Mesendoderm (in vitro differentiated cells): Measurements from ENCODE around the gene PCK1.

ENCODE experiments used
- DNase-seq: peaks from one replicate; pipeline ENCODE4 v3.0.0; 2013
- H2AK5ac ChIP-seq: 2 replicates; pipeline ENCODE4 v1.6.1; 2013; ENCODE audit warnings: low read length, inconsistent platforms
- H2BK120ac ChIP-seq: 2 replicates; pipeline ENCODE4 v1.6.1; 2013; ENCODE audit warnings: low read depth, mild to moderate bottlenecking, low read length, moderate library complexity, mixed read lengths
- H2BK15ac ChIP-seq: replicated peaks from 2 replicates; pipeline ENCODE4 v1.6.1; 2013; ENCODE audit warnings: low read depth, mild to moderate bottlenecking, moderate library complexity
- H2BK5ac ChIP-seq: 2 replicates; pipeline ENCODE4 v1.6.1; 2013; ENCODE audit warnings: low read length, inconsistent platforms
- H3K18ac ChIP-seq: 2 replicates; pipeline ENCODE4 v1.6.1; 2013; ENCODE audit warnings: mild to moderate bottlenecking, low read length, mixed read lengths
- H3K23ac ChIP-seq: one replicate; pipeline ENCODE4 v1.6.1; 2013; ENCODE audit warnings: low read length
- H3K27ac ChIP-seq: 2 replicates; pipeline ENCODE4 v1.5.1; 2013; ENCODE audit warnings: low read depth, mild to moderate bottlenecking, inconsistent platforms, low read length, moderate library complexity
- H3K27me3 ChIP-seq: 2 replicates; pipeline ENCODE4 v1.6.1; 2013; ENCODE audit warnings: low read length, control low read depth, mild to moderate bottlenecking, inconsistent platforms; ENCODE audit not compliant: insufficient read depth, poor library complexity
- H3K36me3 ChIP-seq: 2 replicates; pipeline ENCODE4 v1.6.1; 2013; ENCODE audit warnings: low read length, inconsistent platforms; ENCODE audit not compliant: control insufficient read depth, insufficient read depth
- H3K4ac ChIP-seq: one replicate; pipeline ENCODE4 v1.6.1; 2013; ENCODE audit warnings: low read depth, mild to moderate bottlenecking, low read length, moderate library complexity
- H3K4me1 ChIP-seq: 2 replicates; pipeline ENCODE4 v1.6.1; 2013; ENCODE audit warnings: low read depth, low read length, inconsistent platforms; ENCODE audit not compliant: control insufficient read depth
- H3K4me2 ChIP-seq: 2 replicates; pipeline ENCODE4 v1.6.1; 2013; ENCODE audit warnings: low read length
- H3K4me3 ChIP-seq: 2 replicates; pipeline ENCODE4 v1.5.1; 2013; ENCODE audit warnings: mild to moderate bottlenecking, low read length
- H3K56ac ChIP-seq: one replicate; pipeline ENCODE4 v1.6.1; 2013; ENCODE audit warnings: low read length
- H3K79me1 ChIP-seq: 2 replicates; pipeline ENCODE4 v1.6.1; 2013; ENCODE audit warnings: low read length, inconsistent platforms
- H3K79me2 ChIP-seq: 2 replicates; pipeline ENCODE4 v1.6.1; 2013; ENCODE audit warnings: mild to moderate bottlenecking, low read length; ENCODE audit not compliant: control insufficient read depth, insufficient read depth
- H3K9ac ChIP-seq: 2 replicates; pipeline ENCODE4 v1.6.1; 2013; ENCODE audit warnings: low read length, inconsistent platforms
- H4K5ac ChIP-seq: one replicate; pipeline ENCODE4 v1.6.1; 2013; ENCODE audit warnings: low read length
- H4K8ac ChIP-seq: one replicate; pipeline ENCODE4 v1.6.1; 2013; ENCODE audit warnings: low read depth, mild to moderate bottlenecking, control low read depth, low read length, moderate library complexity
- WGBS: extraction: QIAGEN DNeasy Blood & Tissue Kit; methylation state at CpG from one replicate; pipeline ENCODE4 v1.1.7; 2013; ENCODE audit warnings: low lambda C conversion rate, missing lambda C conversion rate; ENCODE audit not compliant: insufficient coverage; ENCODE audit errors: extremely low coverage; 5-methylcytosine and 5-hydroxymethylcytosine counted together

Gene PCK1

GRCh38 chr20:57553376-57554018 is 7.4 kb upstream of the PCK1 start:
- Histone ChIP-seq H3K27ac (no peak overlapping the region), H2BK15ac (no peak overlapping the region), H3K4me2 (no peak overlapping the region), H2AK5ac (no peak overlapping the region), H3K79me2 (no peaks in the 10 kb centered on the region), H3K4me1 (no peaks in the 10 kb centered on the region), H4K5ac (no peak overlapping the region), H3K36me3 (no peaks in the 10 kb centered on the region), H3K27me3 (no peaks in the 10 kb centered on the region), H3K9ac (no peak overlapping the region), H3K56ac (no peak overlapping the region), H2BK120ac (no peak overlapping the region), H3K23ac (no peak overlapping the region), H3K4me3 (no peak overlapping the region), H3K18ac (no peak overlapping the region), H2BK5ac (no peak overlapping the region), H3K79me1 (no peaks in the 10 kb centered on the region), H4K8ac (no peak overlapping the region), H3K4ac (no peak overlapping the region)
- DNase-seq: no peak
- no CpG with 5 or more reads among the region's 11 CpGs for WGBS

DNA sequence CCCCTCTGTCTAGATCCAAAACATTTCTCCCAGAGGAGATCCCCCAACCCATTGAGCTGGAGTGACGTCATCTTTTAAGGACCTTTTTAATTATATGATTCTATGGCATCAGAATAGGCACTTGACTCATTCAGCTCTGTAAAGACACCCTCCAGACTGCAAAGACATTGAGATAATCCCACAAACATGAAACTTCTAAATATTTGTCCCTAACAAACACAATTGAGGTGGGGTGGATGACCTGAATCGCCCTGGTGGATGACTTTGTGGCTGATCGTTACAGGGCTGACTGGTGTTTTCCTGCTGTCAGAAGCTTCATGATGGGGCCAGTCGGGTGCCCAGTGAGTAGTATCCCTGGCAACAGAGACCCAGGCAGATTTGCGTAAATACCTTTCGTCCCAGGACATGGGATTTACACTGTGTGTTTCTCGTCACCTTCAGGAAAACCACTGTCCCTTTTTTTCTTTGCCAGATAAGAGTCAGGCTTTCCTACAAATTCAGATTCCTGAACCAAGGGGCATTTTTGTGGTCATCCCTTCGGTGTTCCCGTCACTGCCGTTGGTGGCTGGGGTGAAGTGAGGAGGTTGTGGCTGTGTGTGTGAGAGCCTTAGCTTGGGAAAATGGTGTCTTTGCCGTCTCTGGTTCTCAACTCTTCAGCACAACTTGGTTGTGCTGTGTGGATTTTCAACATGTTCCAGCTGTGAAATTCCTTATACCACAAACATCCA is 5.3 kb upstream of the PCK1 start:
- DNase-seq: peak; percentile 10
- Histone ChIP-seq H3K4me3 (no peak overlapping the region), H4K5ac (no peak overlapping the region), H3K23ac (no peak overlapping the region), H3K27me3 (no peaks in the 10 kb centered on the region), H2BK120ac (no peak overlapping the region), H3K79me1 (no peaks in the 10 kb centered on the region), H3K4me2 (no peak overlapping the region), H3K56ac (no peak overlapping the region), H3K18ac (no peak overlapping the region), H3K36me3 (no peaks in the 10 kb centered on the region), H3K9ac (no peak overlapping the region), H2AK5ac (no peak overlapping the region), H2BK15ac (no peak overlapping the region), H3K4ac (no peak overlapping the region), H2BK5ac (no peak overlapping the region), H3K4me1 (no peaks in the 10 kb centered on the region), H4K8ac (no peak overlapping the region), H3K27ac (no peak overlapping the region), H3K79me2 (no peaks in the 10 kb centered on the region)
- WGBS: no CpG with 5 or more reads among the region's 11 CpGs

DNA sequence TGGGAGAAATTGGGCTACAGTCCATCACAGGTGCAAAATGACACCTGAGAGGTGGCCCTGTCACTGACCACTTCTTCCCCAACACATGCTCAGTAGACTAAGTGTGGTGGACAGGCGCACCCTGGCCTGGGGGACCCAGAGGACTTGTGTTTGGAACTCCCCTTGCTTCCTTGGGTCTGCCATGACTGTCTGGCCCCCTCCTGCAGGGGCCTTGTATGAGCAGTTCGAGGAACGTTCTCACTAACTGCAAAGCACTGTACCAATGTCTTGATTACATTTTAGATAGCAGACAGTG is 4.0 kb upstream of the PCK1 start:
- H2BK5ac ChIP-seq: no peak overlapping the region
- no peaks in the 10 kb centered on the region for H3K79me1 ChIP-seq
- no peak overlapping the region for H3K4me2 ChIP-seq
- no peak overlapping the region for H2BK120ac ChIP-seq
- no peak overlapping the region for H4K8ac ChIP-seq
- no peak for DNase-seq
- H3K4ac ChIP-seq: no peak overlapping the region
- H3K18ac ChIP-seq: no peak overlapping the region
- no peak overlapping the region for H3K27ac ChIP-seq
- WGBS: no CpG with 5 or more reads among the region's 3 CpGs
- no peak overlapping the region for H4K5ac ChIP-seq
- no peaks in the 10 kb centered on the region for H3K79me2 ChIP-seq
- H2BK15ac ChIP-seq: no peak overlapping the region
- H3K36me3 ChIP-seq: no peaks in the 10 kb centered on the region
- H3K4me3 ChIP-seq: no peak overlapping the region
- H3K23ac ChIP-seq: no peak overlapping the region
- no peaks in the 10 kb centered on the region for H3K27me3 ChIP-seq
- H3K56ac ChIP-seq: no peak overlapping the region
- no peak overlapping the region for H3K9ac ChIP-seq
- no peak overlapping the region for H2AK5ac ChIP-seq
- H3K4me1 ChIP-seq: no peaks in the 10 kb centered on the region

GRCh38 chr20:57557926-57558613 is 2.8 kb upstream of the PCK1 start:
- Histone ChIP-seq H2BK15ac (no peak overlapping the region), H3K79me1 (no peaks in the 10 kb centered on the region), H3K36me3 (no peaks in the 10 kb centered on the region), H2BK120ac (no peak overlapping the region), H3K4ac (no peak overlapping the region), H3K79me2 (no peaks in the 10 kb centered on the region), H3K27ac (no peak overlapping the region), H3K4me1 (no peaks in the 10 kb centered on the region), H3K23ac (no peak overlapping the region), H4K5ac (no peak overlapping the region), H3K56ac (no peak overlapping the region), H3K4me2 (no peak overlapping the region), H4K8ac (no peak overlapping the region), H3K9ac (no peak overlapping the region), H2AK5ac (no peak overlapping the region), H3K27me3 (no peaks in the 10 kb centered on the region), H3K4me3 (no peak overlapping the region), H2BK5ac (no peak overlapping the region), H3K18ac (no peak overlapping the region)
- no CpG with 5 or more reads among the region's 9 CpGs for WGBS
- DNase-seq: no peak

DNA sequence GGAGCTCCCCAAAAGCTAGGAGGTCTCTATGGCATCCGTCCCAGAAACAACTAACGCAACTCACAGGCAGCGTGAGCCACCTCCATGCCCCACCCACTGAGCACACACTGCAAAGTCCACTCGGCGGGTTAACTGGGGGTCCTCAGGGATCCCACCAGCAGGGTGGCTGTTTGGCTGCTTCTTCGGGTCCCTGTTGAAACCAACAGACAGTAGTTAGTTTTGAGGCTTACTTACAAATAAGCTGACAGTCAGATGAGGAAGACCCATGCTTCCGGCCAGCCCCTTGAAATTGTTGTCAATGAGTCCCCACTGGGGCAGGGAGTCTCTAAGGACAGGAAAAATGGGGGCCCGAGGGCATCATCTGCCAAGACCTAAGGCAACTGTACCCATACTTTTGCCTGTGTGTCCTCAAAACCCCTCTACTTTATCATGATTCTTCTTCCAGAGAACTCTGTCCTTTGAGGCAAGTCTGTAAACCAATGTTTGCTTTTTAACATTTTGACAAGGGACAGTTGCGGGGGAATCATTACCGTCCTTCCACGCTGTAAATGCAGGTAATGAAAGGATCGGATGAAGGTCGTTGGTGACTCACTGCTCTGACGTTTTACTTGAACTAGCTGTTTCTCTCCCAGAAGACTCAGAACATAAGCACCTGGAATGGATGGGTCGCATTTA is 2.2 kb upstream of the PCK1 start:
- Histone ChIP-seq H3K9ac (no peak overlapping the region), H2AK5ac (no peak overlapping the region), H3K27ac (no peak overlapping the region), H4K5ac (no peak overlapping the region), H3K79me1 (no peaks in the 10 kb centered on the region), H3K27me3 (no peaks in the 10 kb centered on the region), H3K23ac (no peak overlapping the region), H3K56ac (no peak overlapping the region), H2BK120ac (no peak overlapping the region), H3K4me3 (no peak overlapping the region), H3K36me3 (no peaks in the 10 kb centered on the region), H3K18ac (no peak overlapping the region), H2BK15ac (no peak overlapping the region), H3K4ac (no peak overlapping the region), H3K4me1 (no peaks in the 10 kb centered on the region), H3K4me2 (no peak overlapping the region), H2BK5ac (no peak overlapping the region), H3K79me2 (no peaks in the 10 kb centered on the region), H4K8ac (no peak overlapping the region)
- no peak for DNase-seq
- no CpG with 5 or more reads among the region's 15 CpGs for WGBS
